ENCODE data around the gene TTC28. TPM values are rescaled to one million over a fixed set of nuclear protein-coding genes. Genes with fewer than 3 reads are reported as not detected.

The TTC28 gene
- total and polyA plus RNA-seq, 10 of the 15 experiments (the other 5 are each of a cell fraction or from before 2014, with no cell fraction given), result 0.15 to 8.4 (median 1.4) TPM

DNA sequence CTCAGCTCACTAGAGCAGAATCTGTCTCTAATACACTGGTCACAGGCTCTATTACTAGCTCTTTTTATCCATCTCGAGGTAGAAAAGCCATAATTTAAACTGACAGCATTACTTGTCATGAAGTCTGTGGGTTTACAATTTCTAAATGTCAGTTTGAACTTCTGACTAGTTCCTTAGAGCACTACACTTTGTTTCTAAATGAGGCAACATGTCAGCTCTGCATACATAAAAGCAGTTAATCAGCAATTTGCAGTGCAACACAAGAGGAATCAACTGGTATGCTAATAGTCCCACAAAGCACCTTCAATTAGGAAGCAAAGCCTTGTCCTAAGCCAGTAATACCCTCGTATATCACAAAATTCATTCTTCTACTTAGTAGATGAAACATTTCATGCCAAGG, 321.3 kb downstream of the TTC28 start:
- 3% methylated on average over 2 of the region's 2 CpGs for WGBS (ENCODE audit: insufficient coverage, insufficient replicate concordance, low lambda C conversion rate, missing lambda C conversion rate)
- no peaks in the 10 kb centered on the region for H3K79me2 ChIP-seq (ENCODE audit: control insufficient read depth, insufficient read depth, low read length)
- no peaks in the 10 kb centered on the region; the same call in 2 of the 3 replicates for H3K9me3 ChIP-seq (replicated peaks; ENCODE audit: control insufficient read depth, insufficient read depth, low read length)
- in situ Hi-C loops (cut with MboI) (no loop called here), intact Hi-C loops (cut with micrococcal nuclease; ENCODE audit: unreplicated experiment) (no loop called here)
- H3K27ac ChIP-seq (ENCODE audit: control insufficient read depth, insufficient read depth), result no peak overlapping the region
- TF ChIP-seq, protein P1, sequence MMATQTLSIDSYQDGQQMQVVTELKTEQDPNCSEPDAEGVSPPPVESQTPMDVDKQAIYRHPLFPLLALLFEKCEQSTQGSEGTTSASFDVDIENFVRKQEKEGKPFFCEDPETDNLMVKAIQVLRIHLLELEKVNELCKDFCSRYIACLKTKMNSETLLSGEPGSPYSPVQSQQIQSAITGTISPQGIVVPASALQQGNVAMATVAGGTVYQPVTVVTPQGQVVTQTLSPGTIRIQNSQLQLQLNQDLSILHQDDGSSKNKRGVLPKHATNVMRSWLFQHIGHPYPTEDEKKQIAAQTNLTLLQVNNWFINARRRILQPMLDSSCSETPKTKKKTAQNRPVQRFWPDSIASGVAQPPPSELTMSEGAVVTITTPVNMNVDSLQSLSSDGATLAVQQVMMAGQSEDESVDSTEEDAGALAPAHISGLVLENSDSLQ (IDR thresholded peaks at IDR 0.05), result no peak
- TF ChIP-seq SUPT20H (IDR thresholded peaks at IDR 0.05; ENCODE audit: borderline replicate concordance, control insufficient read depth, low read depth, low read length), result no peak
- TF ChIP-seq TAF1 (IDR thresholded peaks at IDR 0.05; ENCODE audit: borderline replicate concordance, low read depth, low read length), result no peak
- no peak for TF ChIP-seq POLR2AphosphoS2 (IDR thresholded peaks at IDR 0.05; ENCODE audit: low read depth, low read length)
- no peak for TF ChIP-seq SMAD5 (IDR thresholded peaks at IDR 0.05; ENCODE audit: low read depth)
- TF ChIP-seq POLR2AphosphoS5 (IDR thresholded peaks at IDR 0.05; ENCODE audit: low read length), result no peak
- no peak for TF ChIP-seq JUND (IDR thresholded peaks at IDR 0.05; ENCODE audit: low read depth, low read length)
- no peak for TF ChIP-seq KLF5 (IDR thresholded peaks at IDR 0.05; ENCODE audit: partially characterized antibody)
- TF ChIP-seq, protein P2, sequence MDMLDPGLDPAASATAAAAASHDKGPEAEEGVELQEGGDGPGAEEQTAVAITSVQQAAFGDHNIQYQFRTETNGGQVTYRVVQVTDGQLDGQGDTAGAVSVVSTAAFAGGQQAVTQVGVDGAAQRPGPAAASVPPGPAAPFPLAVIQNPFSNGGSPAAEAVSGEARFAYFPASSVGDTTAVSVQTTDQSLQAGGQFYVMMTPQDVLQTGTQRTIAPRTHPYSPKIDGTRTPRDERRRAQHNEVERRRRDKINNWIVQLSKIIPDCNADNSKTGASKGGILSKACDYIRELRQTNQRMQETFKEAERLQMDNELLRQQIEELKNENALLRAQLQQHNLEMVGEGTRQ (IDR thresholded peaks at IDR 0.05; ENCODE audit: borderline replicate concordance, low read depth, low read length), result no peak
- TF ChIP-seq SREBF1 (IDR thresholded peaks at IDR 0.05; ENCODE audit: low read length), result no peak
- TF ChIP-seq MEF2B (IDR thresholded peaks at IDR 0.05; ENCODE audit: partially characterized antibody, poor library complexity, severe bottlenecking), result no peak
- TF ChIP-seq PAX8 (IDR thresholded peaks at IDR 0.05), result no peak
- no peak for TF ChIP-seq CHD1 (IDR thresholded peaks at IDR 0.05; ENCODE audit: low read depth, low read length)
- TF ChIP-seq, protein P3, sequence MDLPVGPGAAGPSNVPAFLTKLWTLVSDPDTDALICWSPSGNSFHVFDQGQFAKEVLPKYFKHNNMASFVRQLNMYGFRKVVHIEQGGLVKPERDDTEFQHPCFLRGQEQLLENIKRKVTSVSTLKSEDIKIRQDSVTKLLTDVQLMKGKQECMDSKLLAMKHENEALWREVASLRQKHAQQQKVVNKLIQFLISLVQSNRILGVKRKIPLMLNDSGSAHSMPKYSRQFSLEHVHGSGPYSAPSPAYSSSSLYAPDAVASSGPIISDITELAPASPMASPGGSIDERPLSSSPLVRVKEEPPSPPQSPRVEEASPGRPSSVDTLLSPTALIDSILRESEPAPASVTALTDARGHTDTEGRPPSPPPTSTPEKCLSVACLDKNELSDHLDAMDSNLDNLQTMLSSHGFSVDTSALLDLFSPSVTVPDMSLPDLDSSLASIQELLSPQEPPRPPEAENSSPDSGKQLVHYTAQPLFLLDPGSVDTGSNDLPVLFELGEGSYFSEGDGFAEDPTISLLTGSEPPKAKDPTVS (IDR thresholded peaks at IDR 0.05; ENCODE audit: low read depth, low read length), result no peak
- ATAC-seq (no peak), FAIRE-seq (peak; percentile 35), DNase-seq (ENCODE audit: low read depth, low spot score) (no peak)
- H3K4me3 ChIP-seq, result no peak overlapping the region
- no peak overlapping the region for H3K4me2 ChIP-seq (ENCODE audit: control insufficient read depth, insufficient read depth)
- no peaks in the 10 kb centered on the region for H3K27me3 ChIP-seq (replicated peaks in 1 of 2; ENCODE audit: control insufficient read depth in 2 of 2, insufficient read depth in 2 of 2, low read length in 1 of 2)
- ChIA-PET POLR2A (no interaction called here), CTCF (interaction anchor here (0.9 kb wide), 1 partner anchor 59 kb away, joined by 3 read pairs; no protein-coding TSS in a partner anchor), SMC1A (ENCODE audit: uncharacterized antibody, unreplicated experiment) (interaction anchor here (0.6 kb wide), 1 partner anchor 313 kb away, joined by 3 read pairs; no protein-coding TSS in a partner anchor), RAD21 (ENCODE audit: unreplicated experiment) (no interaction called here)
- H3K4me1 ChIP-seq (ENCODE audit: control insufficient read depth, insufficient read depth, low read length), result no peaks in the 10 kb centered on the region
- no peaks in the 10 kb centered on the region for H3K36me3 ChIP-seq (ENCODE audit: control insufficient read depth in 2 of 2, insufficient read depth in 2 of 2, low read length in 1 of 2)
- no peak overlapping the region for H3K9ac ChIP-seq (ENCODE audit: control insufficient read depth, insufficient read depth, low read length)
- BruUV-seq (replicated peaks), result no TSS peak
- no peak overlapping the region for H2AFZ ChIP-seq (ENCODE audit: control insufficient read depth, low read depth, low read length)
- H4K20me1 ChIP-seq (ENCODE audit: control insufficient read depth, insufficient read depth), result no peaks in the 10 kb centered on the region

All from GM12878 (cell line).